Measurements from ENCODE around the gene WNT7A. TPM values are rescaled to one million over a fixed set of nuclear protein-coding genes. Genes with fewer than 3 reads are reported as not detected.

The WNT7A gene
- total and polyA plus RNA-seq, 8 donors: 0.34 to 5.5 (median 0.71) TPM

DNA sequence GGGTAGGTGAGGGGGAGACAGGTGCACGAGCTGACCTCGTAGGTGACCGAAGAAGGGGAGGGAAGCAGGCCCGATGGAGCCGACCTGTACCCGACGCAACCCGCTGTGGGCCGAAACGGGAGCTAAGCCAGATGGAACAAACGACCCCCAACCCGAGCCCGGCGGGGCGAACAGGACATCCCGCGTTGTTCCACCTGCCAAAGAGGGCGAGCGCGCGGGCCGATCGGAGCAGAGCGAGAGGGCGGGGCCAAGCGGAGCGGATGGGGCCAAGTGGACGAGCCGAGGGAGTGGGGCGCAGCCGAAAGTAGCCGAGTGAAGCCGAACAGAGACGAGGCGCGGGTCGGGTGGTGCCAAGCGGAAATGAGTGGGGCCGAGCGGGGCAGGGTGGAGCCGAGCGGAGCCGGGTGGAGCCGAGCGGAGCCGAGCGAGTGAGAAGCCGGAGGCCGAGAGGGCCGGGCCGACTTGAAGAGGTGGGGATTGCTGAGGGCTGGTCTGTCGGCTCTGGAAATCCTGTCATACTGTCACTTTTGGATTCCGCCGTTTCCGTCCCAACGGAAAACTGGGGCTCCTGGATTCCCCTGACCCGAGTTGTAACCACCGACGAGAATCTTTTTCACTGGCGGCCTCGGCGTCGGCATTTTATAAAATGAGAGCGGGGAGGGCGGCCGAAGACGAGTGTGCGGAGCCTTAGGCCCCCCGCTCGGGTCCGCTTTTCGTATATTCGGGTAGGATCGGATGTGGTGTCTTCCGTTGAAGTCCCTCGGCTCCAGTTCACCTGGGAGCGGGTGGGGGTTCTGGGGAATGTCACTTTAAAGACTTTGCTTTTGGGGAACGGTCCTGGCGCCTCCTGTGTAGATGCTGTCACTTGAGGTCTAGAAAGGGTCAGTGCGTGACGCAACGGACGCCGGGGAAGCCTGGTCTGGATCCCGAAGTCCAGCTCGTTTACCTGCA lies 15.6 kb upstream of the WNT7A start:
- Histone ChIP-seq H3K4me1 (peaks cover 6 to 14% of the 10 kb centered on the region in 2 donors), H3K9me3 (peaks cover 0 to 6% of the 10 kb centered on the region in 2 donors), H3K36me3 (no peaks in the 10 kb centered on the region), H3K27ac (peak overlapping the region in 1 of 2 donors; percentile 71), H3K27me3 (peaks cover 0 to 22% of the 10 kb centered on the region in 2 donors), H3K4me3 (peak overlapping the region; percentile 51 to 59)
- ATAC-seq (peak; percentile 98), DNase-seq (peak; percentile 91 to 96 (median 94))
- TF ChIP-seq CTCF (IDR thresholded peaks at IDR 0.05): no peak
- intact Hi-C loops (cut with DNase I): loop anchor here in 1 of 2 donors (5.0 kb wide), 1 partner anchor 222 kb away; no protein-coding TSS in a partner anchor

DNA sequence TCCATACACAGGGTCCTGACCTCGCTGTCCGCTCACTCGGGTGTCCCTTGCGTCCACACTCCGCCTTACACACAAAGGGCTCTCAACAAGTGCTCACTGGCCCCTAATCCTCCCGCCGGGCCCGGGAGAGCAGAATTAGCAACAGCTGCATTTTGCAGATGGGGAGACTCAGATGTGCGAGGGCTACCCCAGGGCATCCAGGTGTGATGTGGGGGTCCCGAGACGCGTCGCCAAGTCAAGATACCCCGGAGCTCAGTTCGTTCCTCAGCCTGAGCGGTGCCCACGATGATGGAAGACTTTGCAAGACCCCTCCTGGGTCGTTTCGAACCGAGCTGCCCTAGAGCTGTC lies 14.9 kb upstream of the WNT7A start:
- peaks cover 0 to 22% of the 10 kb centered on the region in 2 donors for H3K27me3 ChIP-seq
- peak in 1 of 4 donors; percentile 66 for DNase-seq
- H3K27ac ChIP-seq: no peak overlapping the region

GRCh38 chr3:13894096-13894806 lies 14.4 kb upstream of the WNT7A start:
- ATAC-seq: no peak
- H3K9me3 ChIP-seq: no peaks in the 10 kb centered on the region
- H3K4me1 ChIP-seq: peaks cover 6 to 14% of the 10 kb centered on the region in 2 donors
- intact Hi-C loops (cut with DNase I): no loop called here
- no peaks in the 10 kb centered on the region for H3K36me3 ChIP-seq
- TF ChIP-seq CTCF (IDR thresholded peaks at IDR 0.05): no peak
- no peak overlapping the region for H3K4me3 ChIP-seq
- no peak overlapping the region for H3K27ac ChIP-seq
- peaks cover 0 to 22% of the 10 kb centered on the region in 2 donors for H3K27me3 ChIP-seq
- no peak for DNase-seq

More for the DNA sequence above, 14.9 kb upstream of the WNT7A start:
- TF ChIP-seq CTCF (IDR thresholded peaks at IDR 0.05): no peak
- Histone ChIP-seq H3K36me3 (no peaks in the 10 kb centered on the region), H3K4me3 (peak overlapping the region; percentile 51 to 59), H3K9me3 (peaks cover 0 to 2% of the 10 kb centered on the region in 2 donors), H3K4me1 (peaks cover 6 to 14% of the 10 kb centered on the region in 2 donors)
- ATAC-seq: no peak
- intact Hi-C loops (cut with DNase I): loop anchor here in 1 of 2 donors (5.0 kb wide), 1 partner anchor 223 kb away; no protein-coding TSS in a partner anchor

DNA sequence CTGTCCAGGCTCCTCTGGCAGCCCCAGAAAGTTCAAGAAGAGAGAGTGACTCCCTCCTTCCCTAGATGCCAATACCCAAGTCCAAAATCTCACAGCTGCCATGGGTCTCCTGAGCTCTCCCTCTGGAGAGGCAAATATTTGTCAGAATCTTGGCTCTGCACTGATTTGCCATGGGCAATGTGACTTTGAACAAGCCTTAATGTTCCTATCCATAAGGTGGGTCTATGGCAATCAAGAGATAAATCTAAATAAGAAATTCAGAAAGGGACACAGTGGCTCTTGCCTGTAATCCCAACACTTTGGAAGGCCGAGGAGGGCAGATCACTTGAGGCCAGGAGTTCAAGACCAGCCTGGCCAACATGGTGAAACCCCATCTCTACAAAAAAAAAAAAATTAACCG lies 12.4 kb upstream of the WNT7A start:
- intact Hi-C loops (cut with DNase I): no loop called here
- TF ChIP-seq CTCF (IDR thresholded peaks at IDR 0.05): no peak

More for the DNA sequence above, 12.4 kb upstream of the WNT7A start:
- H3K36me3 ChIP-seq: no peaks in the 10 kb centered on the region
- no peak overlapping the region for H3K27ac ChIP-seq
- DNase-seq (no peak), ATAC-seq (no peak)
- H3K27me3 ChIP-seq: peaks cover 0 to 22% of the 10 kb centered on the region in 2 donors
- H3K4me1 ChIP-seq: peaks cover 6 to 14% of the 10 kb centered on the region in 2 donors
- no peak overlapping the region for H3K4me3 ChIP-seq
- H3K9me3 ChIP-seq: no peaks in the 10 kb centered on the region
